Loucy (cell line): Measurements from ENCODE around the gene CDK13.

ENCODE experiments used
- CTCF ChIP-seq: fragments of 200-600 bp; sonication (generic); conservative IDR thresholded peaks from 2 replicates; pipeline ENCODE4 v1.5.1; 2014; ENCODE audit warnings: mild to moderate bottlenecking, antibody characterized with exemption, low read length
- EZH2phosphoT487 ChIP-seq: fragments of 200-600 bp; IDR thresholded peaks from 2 replicates; pipeline ENCODE4 v1.6.1; 2018; ENCODE audit warnings: antibody characterized with exemption, mild to moderate bottlenecking, moderate library complexity, borderline replicate concordance

GRCh38 chr7:40015790-40016296 lies 65.8 kb downstream of the CDK13 start:
- TF ChIP-seq CTCF (no peak), EZH2phosphoT487 (no peak)
